AG10803 (cell line): ENCODE results near the gene ATF5.

ENCODE experiments used
- DNase-seq: peaks from one replicate; pipeline ENCODE4 v3.0.0; 2010; ENCODE audit warnings: low read depth
- H3K4me3 ChIP-seq: 2 replicates; pipeline ENCODE4 v1.5.1; 2011; ENCODE audit warnings: mild to moderate bottlenecking, low read length, control low read depth
- TF ChIP-seq, protein P1 (sequence below): conservative IDR thresholded peaks from 2 replicates; pipeline ENCODE4 v1.5.1; 2011; ENCODE audit warnings: mild to moderate bottlenecking, low read length, control low read depth, inconsistent platforms

ATF5 gene

DNA sequence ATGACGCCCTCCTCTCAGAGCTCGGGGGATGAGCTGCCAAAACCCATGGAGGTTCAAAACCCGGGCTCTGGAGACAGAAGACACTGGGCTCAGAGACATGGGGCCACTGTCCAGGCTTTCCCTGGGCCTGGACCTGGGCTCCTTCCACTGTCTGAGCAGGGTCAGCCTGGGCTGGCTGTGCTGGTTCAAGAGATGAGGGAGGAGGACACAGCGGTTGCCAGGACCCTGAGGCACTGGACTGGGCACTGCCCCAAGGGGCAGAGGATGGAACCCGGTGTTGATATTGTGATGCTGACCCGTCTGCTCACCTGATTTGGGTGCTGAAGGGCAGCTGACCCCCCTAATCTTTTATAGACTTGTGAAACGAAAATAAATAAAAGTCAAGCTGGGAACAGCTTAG, 46.0 kb downstream of the ATF5 start:
- H3K4me3 ChIP-seq = no peak overlapping the region
- TF ChIP-seq, protein P1, sequence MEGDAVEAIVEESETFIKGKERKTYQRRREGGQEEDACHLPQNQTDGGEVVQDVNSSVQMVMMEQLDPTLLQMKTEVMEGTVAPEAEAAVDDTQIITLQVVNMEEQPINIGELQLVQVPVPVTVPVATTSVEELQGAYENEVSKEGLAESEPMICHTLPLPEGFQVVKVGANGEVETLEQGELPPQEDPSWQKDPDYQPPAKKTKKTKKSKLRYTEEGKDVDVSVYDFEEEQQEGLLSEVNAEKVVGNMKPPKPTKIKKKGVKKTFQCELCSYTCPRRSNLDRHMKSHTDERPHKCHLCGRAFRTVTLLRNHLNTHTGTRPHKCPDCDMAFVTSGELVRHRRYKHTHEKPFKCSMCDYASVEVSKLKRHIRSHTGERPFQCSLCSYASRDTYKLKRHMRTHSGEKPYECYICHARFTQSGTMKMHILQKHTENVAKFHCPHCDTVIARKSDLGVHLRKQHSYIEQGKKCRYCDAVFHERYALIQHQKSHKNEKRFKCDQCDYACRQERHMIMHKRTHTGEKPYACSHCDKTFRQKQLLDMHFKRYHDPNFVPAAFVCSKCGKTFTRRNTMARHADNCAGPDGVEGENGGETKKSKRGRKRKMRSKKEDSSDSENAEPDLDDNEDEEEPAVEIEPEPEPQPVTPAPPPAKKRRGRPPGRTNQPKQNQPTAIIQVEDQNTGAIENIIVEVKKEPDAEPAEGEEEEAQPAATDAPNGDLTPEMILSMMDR = no peak
- no peak for DNase-seq

GRCh38 chr19:49976496-49976895, 47.5 kb downstream of the ATF5 start:
- TF ChIP-seq, protein P1 = no peak
- H3K4me3 ChIP-seq = no peak overlapping the region
- DNase-seq = no peak

DNA sequence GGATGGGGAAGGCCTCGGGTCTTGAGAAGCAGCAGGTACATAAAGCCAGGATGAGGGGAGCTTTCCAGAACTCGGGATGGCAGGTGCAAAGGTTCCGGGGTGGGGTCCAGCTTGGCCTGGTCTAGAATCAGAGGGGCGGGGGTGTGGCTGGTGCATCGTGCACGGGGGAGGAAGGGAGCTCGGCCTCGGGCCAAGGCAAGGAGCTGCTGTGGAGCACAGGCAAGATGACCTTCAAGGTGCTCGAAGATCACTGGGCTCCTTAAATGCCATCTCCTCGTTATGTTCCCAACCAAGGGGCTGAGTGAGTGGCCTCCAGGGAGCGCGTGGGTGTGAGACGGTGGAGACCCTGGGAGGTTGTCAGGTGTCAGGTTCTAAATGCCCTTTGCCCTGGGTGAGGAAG, 48.1 kb downstream of the ATF5 start:
- no peak overlapping the region for H3K4me3 ChIP-seq
- TF ChIP-seq, protein P1 = no peak
- DNase-seq = no peak

GRCh38 chr19:49977881-49978280, 48.9 kb downstream of the ATF5 start:
- DNase-seq = no peak
- TF ChIP-seq, protein P1 = no peak
- no peak overlapping the region for H3K4me3 ChIP-seq

DNA sequence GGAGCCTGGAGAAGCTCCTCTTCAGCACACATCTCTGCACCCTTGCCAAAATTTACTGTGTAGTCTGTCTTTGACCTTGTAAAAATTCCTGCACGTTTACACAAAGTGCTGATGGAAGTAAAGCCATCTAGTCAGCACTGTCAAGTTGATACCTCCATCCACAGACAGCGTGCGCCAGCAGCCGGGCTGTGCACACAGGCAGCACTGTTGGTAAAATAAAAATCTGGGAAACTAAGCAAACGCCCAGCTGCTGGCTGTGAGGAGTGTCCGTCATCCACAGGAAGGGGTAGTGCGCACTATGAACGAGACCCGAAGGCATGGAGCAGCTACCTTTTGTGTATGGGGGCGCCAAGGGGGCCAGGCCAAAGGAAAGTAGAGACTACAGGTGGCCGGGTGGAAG, 49.3 kb downstream of the ATF5 start:
- TF ChIP-seq, protein P1 = no peak
- DNase-seq = no peak
- H3K4me3 ChIP-seq = no peak overlapping the region

GRCh38 chr19:49981603-49982593, 52.9 kb downstream of the ATF5 start:
- H3K4me3 ChIP-seq = no peak overlapping the region
- DNase-seq = no peak
- TF ChIP-seq, protein P1 = no peak
